Spinal cord (tissue), 10 donors: Measurements from ENCODE around the gene FXYD6. TPM values are rescaled to one million over a fixed set of nuclear protein-coding genes. Genes with fewer than 3 reads are reported as not detected.

Experiments used
- DNase-seq, 6 donors: peaks; one replicate each; pipeline versions ENCODE4 v3.0.0 to v3.0.0-alpha.2; 2013 to 2015; ENCODE audit warnings: low spot score in 6 of 6, low read depth in 4 of 6
- H3K27ac ChIP-seq: one replicate; pipeline ENCODE4 v1.5.1; 2013; ENCODE audit warnings: low read depth, low read length, control low read depth
- H3K27me3 ChIP-seq: one replicate; pipeline ENCODE4 v1.6.1; 2013; ENCODE audit warnings: low read length; ENCODE audit not compliant: control insufficient read depth, insufficient read depth
- H3K36me3 ChIP-seq: one replicate; pipeline ENCODE4 v1.6.1; 2013; ENCODE audit warnings: low read length; ENCODE audit not compliant: control insufficient read depth, insufficient read depth
- H3K4me1 ChIP-seq: one replicate; pipeline ENCODE4 v1.6.1; 2013; ENCODE audit warnings: low read length; ENCODE audit not compliant: control insufficient read depth, insufficient read depth
- H3K4me3 ChIP-seq: one replicate; pipeline ENCODE4 v1.5.1; 2013; ENCODE audit warnings: low read depth, low read length, control low read depth
- H3K9me3 ChIP-seq: one replicate; pipeline ENCODE4 v1.6.1; 2013; ENCODE audit warnings: low read length; ENCODE audit not compliant: control insufficient read depth, insufficient read depth
- WGBS: methylation state at CpG from one replicate; pipeline ENCODE4 v1.1.5; 2013; ENCODE audit warnings: missing lambda C conversion rate; ENCODE audit not compliant: insufficient coverage; 5-methylcytosine and 5-hydroxymethylcytosine counted together
- polyA plus RNA-seq, 2 donors: library from polyadenylated mRNA; unstranded; fragments of 120-200 nt; gene quantifications; one replicate each; pipeline ENCODE4 v1.2.1, GENCODE V29; 2013; ENCODE audit not compliant: insufficient read length in 2 of 2
- total RNA-seq, 2 donors: library from RNA; depleted of rRNA in 1 of 2; stranded (reverse); fragments of 120-200 nt in 1 of 2; fragments of >200 nt in 1 of 2; gene quantifications; one replicate each; pipeline versions ENCODE4 v1.2.3 to v1.2.4, GENCODE V29; 2013 to 2014
- donor health status: healthy.

Gene FXYD6
- total and polyA plus RNA-seq, 4 donors: 98.7 to 772 (median 490) TPM

DNA sequence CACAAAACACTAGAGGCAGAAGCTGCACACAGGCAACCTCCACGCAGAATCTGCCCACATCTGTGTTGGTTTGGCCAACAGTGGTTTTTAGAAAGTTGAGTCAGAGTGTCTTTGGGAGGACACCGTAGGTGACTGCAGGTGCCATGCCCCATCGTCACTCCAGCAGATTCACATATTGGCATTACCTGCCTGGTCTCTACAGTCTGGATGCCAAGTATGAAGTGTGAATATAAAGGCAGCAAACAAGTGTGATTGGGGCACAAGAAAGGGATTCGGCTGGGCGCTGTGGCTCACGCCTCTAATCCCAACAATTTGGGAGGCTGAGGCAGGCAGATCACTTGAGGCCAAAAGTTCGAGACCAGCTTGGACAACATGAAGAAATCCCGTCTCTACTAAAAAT, 40.9 kb downstream of the FXYD6 start:
- H3K36me3 ChIP-seq: peaks cover 42% of the 10 kb centered on the region
- 91% methylated on average over 6 of the region's 8 CpGs for WGBS
- no peak for DNase-seq
- H3K27me3 ChIP-seq: no peaks in the 10 kb centered on the region
- no peak overlapping the region for H3K27ac ChIP-seq
- peaks cover 31% of the 10 kb centered on the region for H3K4me1 ChIP-seq
- H3K9me3 ChIP-seq: no peaks in the 10 kb centered on the region
- no peak overlapping the region for H3K4me3 ChIP-seq

DNA sequence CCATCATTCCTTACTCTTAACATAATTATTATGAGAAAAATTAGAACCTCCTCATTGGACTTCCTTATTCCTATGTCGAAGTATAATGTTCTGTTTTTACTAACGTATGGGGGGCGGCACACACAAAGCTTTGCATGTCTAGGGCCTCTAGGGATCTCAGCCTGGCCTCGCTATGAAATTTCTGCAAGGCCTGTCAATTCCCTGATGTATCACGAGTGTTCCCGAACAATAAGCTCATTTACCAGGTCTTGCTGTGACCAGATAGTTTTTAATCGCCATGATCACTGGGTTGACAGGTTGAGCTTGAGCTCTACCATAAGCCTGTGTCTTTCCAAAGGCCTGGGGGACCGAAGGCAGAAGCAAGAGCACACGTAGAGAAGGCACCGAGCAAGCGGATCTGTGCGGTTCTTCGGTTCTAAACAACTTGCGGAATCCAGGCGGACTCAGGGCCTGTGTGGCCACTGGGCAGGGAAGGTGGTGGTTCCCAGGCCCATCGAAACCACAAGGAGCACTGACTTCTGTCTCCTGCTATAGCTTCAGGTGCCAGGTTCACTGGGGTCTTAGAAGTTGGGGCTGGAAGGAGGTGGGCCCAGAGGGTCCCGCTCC, 41.5 kb downstream of the FXYD6 start:
- peaks cover 35% of the 10 kb centered on the region for H3K36me3 ChIP-seq
- no peak overlapping the region for H3K27ac ChIP-seq
- 93% methylated on average over 16 of the region's 17 CpGs for WGBS
- peaks cover 31% of the 10 kb centered on the region for H3K4me1 ChIP-seq
- no peaks in the 10 kb centered on the region for H3K9me3 ChIP-seq
- no peak for DNase-seq
- H3K4me3 ChIP-seq: no peak overlapping the region
- H3K27me3 ChIP-seq: no peaks in the 10 kb centered on the region

DNA sequence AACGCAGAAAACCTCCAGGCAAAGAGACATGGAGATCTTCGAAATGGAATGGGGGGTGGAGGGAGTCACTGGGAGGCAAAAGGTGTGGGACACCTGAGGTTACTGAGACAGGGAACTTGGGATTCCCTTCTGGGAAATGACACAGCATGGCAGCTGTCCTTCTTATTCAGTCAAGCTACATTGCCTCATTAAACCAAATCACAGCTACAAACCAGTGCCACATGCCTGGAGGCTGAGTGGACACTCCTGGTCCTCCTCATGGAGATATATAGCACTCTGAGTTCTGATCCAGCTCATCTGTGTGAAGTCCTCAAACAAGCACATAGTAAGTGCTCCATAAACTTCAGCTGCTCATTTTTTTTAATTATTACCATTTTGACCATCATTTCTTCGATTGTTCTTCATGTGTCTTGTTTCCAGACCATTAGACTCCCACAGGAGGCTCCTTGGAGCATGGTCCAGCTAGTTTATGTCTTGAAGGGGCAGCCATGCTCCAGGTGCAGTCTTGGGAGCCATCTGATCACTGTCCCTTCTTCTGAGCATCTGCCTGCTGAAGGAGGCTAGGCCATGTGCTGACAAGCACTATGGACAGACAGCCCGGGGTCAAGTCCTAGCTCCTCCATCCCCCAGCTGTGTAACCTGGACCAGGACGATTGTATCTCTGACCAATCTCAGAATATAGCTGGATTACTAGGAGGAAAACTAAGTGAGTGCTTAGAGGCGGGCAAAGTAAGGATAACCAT, 42.2 kb downstream of the FXYD6 start:
- H3K4me3 ChIP-seq: no peak overlapping the region
- H3K9me3 ChIP-seq: no peaks in the 10 kb centered on the region
- no peaks in the 10 kb centered on the region for H3K27me3 ChIP-seq
- WGBS: 97% methylated on average over 3 of the region's 6 CpGs
- H3K36me3 ChIP-seq: peaks cover 28% of the 10 kb centered on the region
- H3K27ac ChIP-seq: no peak overlapping the region
- no peak for DNase-seq
- peaks cover 31% of the 10 kb centered on the region for H3K4me1 ChIP-seq

DNA sequence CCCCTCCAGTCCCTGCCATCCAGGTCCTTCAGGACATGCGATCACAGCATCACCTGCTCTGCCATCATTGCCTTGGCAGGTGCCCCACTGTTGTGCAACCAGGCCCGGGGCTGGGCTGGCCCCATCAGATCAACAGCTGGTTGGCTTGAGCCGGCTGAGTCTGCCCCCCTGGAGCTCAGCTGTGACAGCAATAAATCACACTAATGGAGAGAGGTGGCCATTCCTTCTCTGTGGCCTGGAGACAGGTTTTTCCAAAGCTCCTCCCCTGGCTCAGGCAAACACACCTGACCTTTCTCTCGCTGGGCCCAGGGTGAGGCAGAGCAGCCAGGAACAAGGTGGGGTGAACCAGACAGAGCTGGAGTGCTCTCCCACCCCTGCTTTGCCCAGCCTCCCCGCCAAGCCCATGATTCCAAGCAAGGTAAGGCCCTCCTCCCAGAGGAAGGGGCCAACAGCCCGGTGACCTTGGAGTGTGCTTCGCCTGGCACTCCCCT, 43.0 kb downstream of the FXYD6 start:
- Histone ChIP-seq H3K27me3 (no peaks in the 10 kb centered on the region), H3K36me3 (peaks cover 21% of the 10 kb centered on the region), H3K4me1 (peaks cover 34% of the 10 kb centered on the region), H3K27ac (no peak overlapping the region), H3K9me3 (no peaks in the 10 kb centered on the region), H3K4me3 (no peak overlapping the region)
- WGBS: 52% methylated on average over 7 of the region's 7 CpGs
- DNase-seq: no peak

DNA sequence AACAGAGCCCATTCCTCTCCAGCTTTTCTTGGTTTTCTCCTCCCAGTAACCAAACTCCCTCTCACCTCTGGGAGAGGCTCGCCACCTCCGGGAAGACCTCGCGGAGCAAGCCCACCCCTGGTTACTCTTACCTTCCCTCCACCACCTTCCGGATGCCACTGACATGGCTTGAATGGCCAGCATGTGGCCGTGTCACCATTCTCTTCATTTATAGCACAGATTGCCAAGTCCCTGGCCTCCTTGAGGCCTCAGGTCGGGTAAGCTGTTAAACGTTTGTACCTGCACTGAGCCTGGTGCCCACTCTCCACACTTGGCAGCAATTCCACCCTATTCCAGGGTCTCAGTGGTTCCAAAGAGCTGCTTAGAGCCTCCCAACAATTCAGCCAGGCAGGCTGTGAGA, 43.9 kb downstream of the FXYD6 start:
- no peak overlapping the region for H3K27ac ChIP-seq
- H3K4me3 ChIP-seq: no peak overlapping the region
- DNase-seq: no peak
- peaks cover 30% of the 10 kb centered on the region for H3K4me1 ChIP-seq
- 92% methylated on average over 8 of the region's 8 CpGs for WGBS
- no peaks in the 10 kb centered on the region for H3K27me3 ChIP-seq
- peaks cover 12% of the 10 kb centered on the region for H3K36me3 ChIP-seq
- no peaks in the 10 kb centered on the region for H3K9me3 ChIP-seq

DNA sequence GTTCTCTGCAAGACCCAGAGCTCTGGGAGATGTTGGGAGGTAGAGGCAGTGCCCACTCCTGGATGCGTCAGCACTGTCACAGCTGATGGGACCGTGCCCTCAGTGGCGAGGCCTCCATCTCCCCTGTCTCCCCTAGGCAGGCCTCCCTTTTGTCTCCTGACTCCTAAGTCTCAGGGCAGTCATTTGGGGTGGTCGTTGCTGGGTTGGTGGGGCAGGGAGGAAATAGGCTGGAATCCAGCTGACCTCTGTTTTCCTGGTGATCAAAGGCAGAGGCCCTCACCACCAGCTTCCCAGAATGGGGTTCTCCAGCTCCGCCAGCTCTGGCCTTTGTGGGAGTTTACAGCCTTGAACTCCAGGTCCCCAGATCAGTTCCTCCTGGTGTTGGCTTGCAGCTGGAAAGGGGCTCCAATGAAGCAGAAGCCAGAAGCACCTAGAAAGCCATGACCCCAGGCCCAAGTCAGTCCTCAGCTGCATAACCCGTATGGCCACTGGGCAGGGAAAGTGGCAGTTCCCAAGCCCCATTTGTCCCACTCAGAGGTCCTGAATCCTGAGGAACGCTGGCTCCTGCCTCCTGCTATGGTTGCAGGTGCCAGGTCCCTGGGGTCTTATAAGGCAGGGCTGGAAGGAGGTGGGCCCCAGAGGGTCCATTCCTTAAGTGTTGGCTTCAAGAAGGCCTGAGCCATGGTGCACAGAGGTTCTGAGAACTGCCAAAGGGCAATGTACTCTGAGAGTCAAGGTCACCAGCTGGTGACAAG, 44.6 kb downstream of the FXYD6 start:
- Histone ChIP-seq H3K27me3 (no peaks in the 10 kb centered on the region), H3K4me1 (peaks cover 28% of the 10 kb centered on the region), H3K9me3 (no peaks in the 10 kb centered on the region), H3K27ac (no peak overlapping the region), H3K36me3 (peaks cover 6% of the 10 kb centered on the region), H3K4me3 (no peak overlapping the region)
- 92% methylated on average over 4 of the region's 7 CpGs for WGBS
- no peak for DNase-seq

DNA sequence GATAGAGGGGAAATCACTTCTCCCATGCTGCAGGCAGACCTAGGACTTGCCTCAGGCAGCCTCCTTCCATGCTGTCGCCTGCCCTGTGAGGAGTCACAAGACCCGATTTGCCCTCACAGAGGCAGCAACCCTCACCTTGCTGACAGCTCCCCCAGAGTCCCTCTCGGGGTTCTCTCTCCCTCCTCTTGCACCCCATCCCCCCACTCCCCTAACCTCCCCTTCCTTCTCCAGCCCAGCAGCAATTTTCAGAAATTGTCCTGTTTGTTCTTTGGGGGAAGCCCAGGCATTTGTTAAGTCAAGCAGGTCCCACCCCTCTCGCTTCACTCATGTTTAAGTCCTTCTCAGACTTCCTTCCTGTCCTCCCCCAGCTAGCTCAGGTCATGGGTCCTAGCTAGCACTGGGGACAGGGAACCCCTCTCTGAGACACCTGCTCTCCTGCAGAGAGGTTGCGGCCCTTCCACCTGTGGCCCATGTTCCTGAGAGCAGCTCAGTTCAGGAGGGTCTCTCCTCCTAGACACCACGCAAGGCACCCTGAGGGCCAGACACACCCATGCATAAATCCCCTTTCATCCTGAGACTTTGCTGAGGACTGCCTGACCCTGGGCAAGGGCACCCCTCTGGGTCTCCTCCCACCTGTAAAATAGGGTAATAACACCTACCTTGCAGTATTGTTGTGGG, 45.6 kb downstream of the FXYD6 start:
- H3K36me3 ChIP-seq: peaks cover 5% of the 10 kb centered on the region
- H3K27ac ChIP-seq: no peak overlapping the region
- no peaks in the 10 kb centered on the region for H3K27me3 ChIP-seq
- 54% methylated on average over 5 of the region's 6 CpGs for WGBS
- peaks cover 28% of the 10 kb centered on the region for H3K4me1 ChIP-seq
- no peak for DNase-seq
- no peaks in the 10 kb centered on the region for H3K9me3 ChIP-seq
- no peak overlapping the region for H3K4me3 ChIP-seq

DNA sequence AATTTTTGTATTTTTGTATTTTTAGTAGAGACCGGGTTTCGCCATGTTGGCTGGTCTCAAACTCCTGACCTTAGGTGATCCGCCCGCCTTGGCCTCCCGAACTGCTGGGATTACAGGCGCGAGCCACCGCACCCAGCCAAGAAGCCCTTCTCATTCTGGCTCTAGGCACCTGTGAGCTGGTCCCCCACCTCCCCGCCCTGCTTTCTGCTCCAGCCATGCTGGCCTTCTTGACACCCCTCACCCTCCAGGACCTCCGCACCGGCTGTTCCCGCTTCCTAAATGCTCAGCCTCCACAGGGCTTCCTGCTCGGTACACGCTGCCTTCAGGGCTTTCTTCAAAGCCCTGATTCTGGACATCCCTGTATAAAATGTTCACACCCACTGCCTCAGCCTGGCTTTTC, 46.4 kb downstream of the FXYD6 start:
- peaks cover 35% of the 10 kb centered on the region for H3K4me1 ChIP-seq

DNA sequence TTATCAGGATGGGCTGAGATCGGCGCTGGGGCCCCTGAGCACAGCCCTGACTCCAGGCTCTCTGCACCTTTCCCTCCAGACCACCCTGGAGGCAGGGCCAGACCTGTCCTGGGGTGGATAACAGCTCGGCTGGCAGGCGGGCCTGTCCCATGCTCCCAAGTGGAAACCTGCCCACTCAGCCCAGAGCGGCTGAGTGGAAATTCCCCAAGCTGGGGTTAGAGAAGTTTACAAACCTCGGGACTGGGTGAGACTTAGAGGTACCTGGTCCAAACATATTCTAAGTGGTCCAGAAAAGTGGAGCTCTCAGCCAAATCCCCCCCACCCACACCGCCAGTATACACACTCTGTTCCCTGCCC, 47.1 kb downstream of the FXYD6 start:
- peaks cover 42% of the 10 kb centered on the region for H3K4me1 ChIP-seq
- H3K27me3 ChIP-seq: no peaks in the 10 kb centered on the region
- 84% methylated on average over 5 of the region's 7 CpGs for WGBS
- H3K9me3 ChIP-seq: no peaks in the 10 kb centered on the region
- DNase-seq: no peak
- H3K4me3 ChIP-seq: no peak overlapping the region
- peaks cover 2% of the 10 kb centered on the region for H3K36me3 ChIP-seq
- no peak overlapping the region for H3K27ac ChIP-seq

More for the DNA sequence above, 46.4 kb downstream of the FXYD6 start:
- H3K4me3 ChIP-seq: no peak overlapping the region
- WGBS: 85% methylated on average over 14 of the region's 14 CpGs
- DNase-seq: no peak
- no peak overlapping the region for H3K27ac ChIP-seq
- no peaks in the 10 kb centered on the region for H3K27me3 ChIP-seq
- peaks cover 4% of the 10 kb centered on the region for H3K36me3 ChIP-seq
- H3K9me3 ChIP-seq: no peaks in the 10 kb centered on the region
